PC-3 (cell line): ENCODE results near the gene ZNF532. TPM values are rescaled to one million over a fixed set of nuclear protein-coding genes. Genes with fewer than 3 reads are reported as not detected.

Source experiments
- ATAC-seq: fragments of 200-7000 bp; cut with Tn5 transposase; 2 replicates; pipeline ENCODE4 v1.9.1; 2020; ENCODE audit warnings: mild to moderate bottlenecking, moderate library complexity
- BruUV-seq: library from RNA; stranded (reverse); fragments of 400-500 nt; replicated peaks from 2 replicates; lab custom pipeline; 2021; lab: Mats Ljungman, UMichigan
- CTCF ChIA-PET: fragments of 300-600 bp; sonication (Branson Sonifier 250); formaldehyde crosslinking; loops from one replicate; lab custom pipeline; 2022; ENCODE audit warnings: antibody characterized with exemption; lab: Charles Lee
- POLR2A ChIA-PET: fragments of 300-600 bp; sonication (Branson Sonifier 250); formaldehyde crosslinking; loops from one replicate; lab custom pipeline; 2022; ENCODE audit warnings: antibody characterized with exemption; ENCODE audit not compliant: unreplicated experiment; lab: Charles Lee
- DNase-seq: peaks from one replicate; pipeline ENCODE4 v3.0.0-alpha.2; 2015
- H2AFZ ChIP-seq: fragments of 300-600 bp; sonication (generic); 2 replicates; pipeline ENCODE4 v1.6.0; 2016; ENCODE audit warnings: antibody characterized with exemption, low read length
- H3F3A ChIP-seq: fragments of 300-600 bp; sonication (generic); one replicate; pipeline ENCODE4 v1.6.0; 2017; ENCODE audit warnings: antibody characterized with exemption, low read length, control low read depth, mild to moderate bottlenecking; ENCODE audit not compliant: unreplicated experiment
- H3K27ac ChIP-seq: fragments of 300-600 bp; sonication (generic); 2 replicates; pipeline ENCODE4 v1.5.1; 2016; ENCODE audit warnings: mild to moderate bottlenecking, low read length
- H3K27me3 ChIP-seq: fragments of 300-600 bp; sonication (generic); 2 replicates; pipeline ENCODE4 v1.6.1; 2016; ENCODE audit warnings: low read length, mixed read lengths
- H3K36me3 ChIP-seq: fragments of 300-600 bp; sonication (generic); 2 replicates; pipeline ENCODE4 v1.6.1; 2016; ENCODE audit warnings: low read depth, mixed run types, low read length, mixed read lengths
- H3K4me1 ChIP-seq: fragments of 300-600 bp; sonication (generic); 2 replicates; pipeline ENCODE4 v1.5.1; 2016; ENCODE audit warnings: low read length; ENCODE audit not compliant: insufficient read depth
- H3K4me2 ChIP-seq: fragments of 300-600 bp; sonication (generic); 2 replicates; pipeline ENCODE4 v1.6.0; 2016; ENCODE audit warnings: low read length
- H3K4me3 ChIP-seq: fragments of 300-600 bp; sonication (generic); 2 replicates; pipeline ENCODE4 v1.5.1; 2016; ENCODE audit warnings: mild to moderate bottlenecking, low read length, mixed read lengths
- H3K79me2 ChIP-seq: fragments of 300-600 bp; sonication (generic); 2 replicates; pipeline ENCODE4 v1.6.1; 2017; ENCODE audit warnings: low read length, mixed read lengths
- H3K9ac ChIP-seq: fragments of 300-600 bp; sonication (generic); 2 replicates; pipeline ENCODE4 v1.6.0; 2016; ENCODE audit warnings: mild to moderate bottlenecking, low read length
- H3K9me2 ChIP-seq: fragments of 300-600 bp; sonication (generic); replicated peaks from 2 replicates; pipeline ENCODE4 v1.6.1; 2016; ENCODE audit warnings: mixed run types, low read length, mixed read lengths
- H3K9me3 ChIP-seq: fragments of 300-600 bp; sonication (generic); 2 replicates; pipeline ENCODE4 v1.6.1; 2016; ENCODE audit warnings: low read length, mixed read lengths
- H4K20me1 ChIP-seq: fragments of 300-600 bp; sonication (generic); 2 replicates; pipeline ENCODE4 v1.6.1; 2016; ENCODE audit warnings: low read length, mixed read lengths
- CTCF ChIP-seq: fragments of 300-600 bp; sonication (generic); conservative IDR thresholded peaks from 2 replicates; pipeline ENCODE4 v1.5.1; 2017; ENCODE audit warnings: antibody characterized with exemption, low read depth, mild to moderate bottlenecking, low read length
- EZH2 ChIP-seq: fragments of 300-600 bp; sonication (generic); IDR thresholded peaks from one replicate; pipeline ENCODE4 v1.6.1; 2017; ENCODE audit warnings: antibody characterized with exemption, mild to moderate bottlenecking, low read length; ENCODE audit not compliant: unreplicated experiment
- EZH2phosphoT487 ChIP-seq: fragments of 300-600 bp; sonication (generic); IDR thresholded peaks from 2 replicates; pipeline ENCODE4 v1.6.1; 2018; ENCODE audit warnings: mild to moderate bottlenecking, antibody characterized with exemption, low read length, borderline replicate concordance
- intact Hi-C: fragments of 100-400 bp; cut with micrococcal nuclease; formaldehyde crosslinking; loops from 2 replicates; pipeline ENCODE4 v1.9.0; 2023
- total RNA-seq: library from RNA; depleted of rRNA; stranded (reverse); fragments of >200 nt; gene quantifications from 2 replicates; pipeline ENCODE4 v1.2.3, GENCODE V29; 2014

The ZNF532 gene
- total RNA-seq, 1 experiment from 2014 or later = 47.3 TPM

GRCh38 chr18:58894930-58895329 is 30.3 kb downstream of the ZNF532 start:
- H3K9me3 ChIP-seq = no peaks in the 10 kb centered on the region
- no peak overlapping the region for H3K9ac ChIP-seq
- no peak for ATAC-seq
- intact Hi-C loops = loop anchor here (10.0 kb wide), 1 partner anchor 110 kb away; no protein-coding TSS in a partner anchor
- H3K36me3 ChIP-seq = peaks cover 21% of the 10 kb centered on the region
- ChIA-PET POLR2A (no interaction called here), CTCF (no interaction called here)
- no peak overlapping the region for H3K4me3 ChIP-seq
- H3F3A ChIP-seq = no peaks in the 10 kb centered on the region
- peaks cover 95% of the 10 kb centered on the region for H3K79me2 ChIP-seq
- no peak overlapping the region for H2AFZ ChIP-seq
- no peak for DNase-seq
- H3K4me2 ChIP-seq = no peak overlapping the region
- H3K27me3 ChIP-seq = no peaks in the 10 kb centered on the region
- peaks cover 27% of the 10 kb centered on the region for H3K4me1 ChIP-seq
- H4K20me1 ChIP-seq = no peaks in the 10 kb centered on the region
- H3K27ac ChIP-seq = no peak overlapping the region
- TF ChIP-seq EZH2phosphoT487 (no peak), CTCF (no peak), EZH2 (no peak)
- no TSS peak for BruUV-seq
- H3K9me2 ChIP-seq = no peaks in the 10 kb centered on the region

GRCh38 chr18:58895385-58895784 is 30.7 kb downstream of the ZNF532 start:
- Histone ChIP-seq H3K4me3 (no peak overlapping the region), H3K79me2 (peaks cover 97% of the 10 kb centered on the region), H3K27ac (no peak overlapping the region), H3K36me3 (peaks cover 25% of the 10 kb centered on the region), H3K9me3 (no peaks in the 10 kb centered on the region), H3K9ac (no peak overlapping the region), H4K20me1 (no peaks in the 10 kb centered on the region), H2AFZ (no peak overlapping the region), H3K27me3 (no peaks in the 10 kb centered on the region), H3K4me2 (no peak overlapping the region), H3F3A (no peaks in the 10 kb centered on the region), H3K4me1 (peaks cover 27% of the 10 kb centered on the region), H3K9me2 (no peaks in the 10 kb centered on the region)
- BruUV-seq = no TSS peak
- no peak for DNase-seq
- ChIA-PET POLR2A (no interaction called here), CTCF (no interaction called here)
- ATAC-seq = no peak
- no peak for TF ChIP-seq CTCF
- intact Hi-C loops = loop anchor here (10.0 kb wide), 1 partner anchor 111 kb away; no protein-coding TSS in a partner anchor

- Histone ChIP-seq H3K79me2 (peaks cover 97% of the 10 kb centered on the region), H4K20me1 (no peaks in the 10 kb centered on the region)
- intact Hi-C loops = loop anchor here (10.0 kb wide), 1 partner anchor 111 kb away; no protein-coding TSS in a partner anchor
Measured at GRCh38 chr18:58896268-58896667, 31.6 kb downstream of the ZNF532 start.

More at GRCh38 chr18:58896268-58896667, 31.6 kb downstream of the ZNF532 start:
- DNase-seq (no peak), ATAC-seq (no peak)
- no peaks in the 10 kb centered on the region for H3K27me3 ChIP-seq
- no peaks in the 10 kb centered on the region for H3K9me3 ChIP-seq
- no peak overlapping the region for H3K27ac ChIP-seq
- POLR2A ChIA-PET = no interaction called here
- H3K9me2 ChIP-seq = no peaks in the 10 kb centered on the region
- peaks cover 34% of the 10 kb centered on the region for H3K36me3 ChIP-seq
- H2AFZ ChIP-seq = no peak overlapping the region
- H3K4me3 ChIP-seq = no peak overlapping the region
- H3K9ac ChIP-seq = no peak overlapping the region
- H3K4me2 ChIP-seq = no peak overlapping the region
- TF ChIP-seq EZH2phosphoT487 = no peak
- TF ChIP-seq EZH2 = no peak
- TF ChIP-seq CTCF = no peak
- CTCF ChIA-PET = no interaction called here
- no peaks in the 10 kb centered on the region for H3F3A ChIP-seq
- BruUV-seq = no TSS peak
- H3K4me1 ChIP-seq = peaks cover 27% of the 10 kb centered on the region
